Measurements from ENCODE around the gene CD83. TPM values are rescaled to one million over a fixed set of nuclear protein-coding genes. Genes with fewer than 3 reads are reported as not detected.

Gene CD83
- total RNA-seq, 1 experiment from 2014 or later: 5.3 TPM

DNA sequence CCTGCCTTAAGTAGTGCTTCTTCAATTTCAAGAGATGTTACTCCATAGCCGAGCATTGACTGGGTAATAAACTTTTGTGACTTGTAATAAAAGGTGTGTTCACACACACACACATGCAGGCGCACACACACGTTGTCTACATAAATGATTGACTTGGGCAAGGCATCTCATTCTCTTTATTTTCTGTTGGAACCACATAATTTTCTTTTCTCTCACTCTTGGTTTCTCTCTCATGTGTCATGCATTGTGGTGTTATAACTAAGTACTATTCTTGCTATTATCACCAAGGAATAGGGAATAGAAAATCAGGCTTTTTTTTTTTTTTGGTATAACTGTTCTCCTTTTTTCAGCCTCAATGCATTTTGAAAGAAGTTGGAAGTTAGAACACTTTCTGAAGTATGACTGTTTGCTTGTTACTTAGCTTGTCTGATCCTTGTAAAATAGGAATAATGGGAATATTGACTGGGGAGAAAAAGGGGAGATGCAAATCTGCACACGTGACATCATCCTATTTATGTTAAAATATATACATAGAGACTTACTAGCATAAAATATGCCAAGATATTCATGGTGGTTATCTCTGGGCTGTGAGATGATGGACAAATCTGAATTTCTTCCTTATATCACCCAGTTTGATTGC, 26.1 kb upstream of the CD83 start:
- DNase-seq (ENCODE audit: low spot score): no peak

DNA sequence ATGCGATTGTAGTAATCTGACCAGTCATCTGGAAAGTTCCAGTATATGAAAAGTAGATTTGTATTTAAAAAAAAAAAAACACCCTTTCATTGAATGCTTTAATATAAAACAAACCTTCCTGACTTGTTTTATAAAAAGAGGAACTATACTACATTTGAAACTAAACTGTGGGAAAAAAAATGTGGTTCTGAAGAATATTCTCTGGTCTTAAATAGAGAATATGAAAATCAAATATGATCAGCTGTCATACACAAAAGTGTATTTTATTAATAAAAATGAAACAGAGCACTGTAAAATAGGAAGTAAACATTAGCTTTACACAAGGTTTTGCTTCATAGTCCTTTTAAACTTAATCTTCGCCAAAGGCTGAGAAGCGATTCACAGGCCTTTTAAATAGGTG, 25.3 kb upstream of the CD83 start:
- no peak for DNase-seq (ENCODE audit: low spot score)

DNA sequence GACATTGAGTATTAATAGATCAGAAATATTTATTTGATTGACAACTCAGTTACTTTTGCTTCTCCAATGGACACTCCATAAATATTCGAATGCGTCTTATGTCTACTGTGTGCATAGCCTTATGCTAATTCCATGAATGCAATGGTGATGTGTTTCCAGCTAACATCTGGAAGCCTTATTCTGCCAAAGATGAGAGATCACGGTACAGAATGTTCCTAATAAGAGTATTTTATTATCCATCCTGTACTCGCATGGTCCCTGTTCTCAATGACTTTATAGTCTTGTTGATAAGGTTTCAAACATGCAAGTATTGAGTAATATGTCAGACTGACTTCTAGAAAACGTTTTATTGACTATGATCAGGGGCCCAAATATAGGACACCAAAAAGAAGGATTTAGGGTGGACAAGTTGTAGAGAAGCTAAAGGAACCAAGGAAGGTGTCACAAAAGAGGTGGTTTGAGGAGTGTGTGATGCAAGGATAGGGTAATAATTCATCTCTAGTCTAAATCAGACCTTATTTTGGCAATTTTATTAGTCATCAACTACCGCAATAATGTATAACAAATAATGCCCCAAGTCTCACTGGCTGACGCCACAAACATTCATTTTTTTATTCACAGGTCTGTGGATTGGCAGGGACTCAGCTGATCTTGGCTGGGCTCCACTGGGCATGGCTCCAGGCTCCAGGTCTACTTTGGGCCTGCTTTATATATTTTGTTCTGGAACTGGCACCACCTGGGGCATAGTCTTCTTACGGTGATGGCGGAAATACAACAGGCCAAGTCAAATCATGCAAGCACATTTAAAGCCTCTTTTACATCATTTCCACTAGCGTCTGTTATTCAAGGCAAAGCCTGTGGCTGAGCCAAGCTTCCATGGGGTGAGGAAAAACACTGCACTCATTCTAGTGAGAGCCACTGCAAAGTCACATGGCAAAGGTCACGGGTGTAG, 24.5 kb upstream of the CD83 start:
- DNase-seq (ENCODE audit: low spot score): no peak

DNA sequence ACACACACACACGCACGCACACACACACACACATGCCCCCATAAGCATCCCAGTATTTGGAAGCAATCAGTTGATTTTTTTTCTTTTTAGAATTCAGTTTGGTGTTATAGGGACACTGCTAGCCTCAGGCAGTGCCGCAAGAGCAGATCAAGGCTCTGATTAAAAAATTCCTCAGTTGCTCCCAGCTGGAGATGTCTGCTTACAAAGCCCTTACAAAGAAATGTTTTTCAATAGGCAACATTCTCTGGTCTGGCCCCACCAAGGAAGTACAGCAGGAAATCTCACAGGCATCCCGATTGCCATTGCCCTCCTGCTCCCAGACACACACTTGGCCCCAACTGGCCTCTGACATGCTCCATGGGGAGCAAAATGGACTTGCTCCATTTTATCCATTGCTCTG, 22.9 kb upstream of the CD83 start:
- DNase-seq (ENCODE audit: low spot score): no peak

DNA sequence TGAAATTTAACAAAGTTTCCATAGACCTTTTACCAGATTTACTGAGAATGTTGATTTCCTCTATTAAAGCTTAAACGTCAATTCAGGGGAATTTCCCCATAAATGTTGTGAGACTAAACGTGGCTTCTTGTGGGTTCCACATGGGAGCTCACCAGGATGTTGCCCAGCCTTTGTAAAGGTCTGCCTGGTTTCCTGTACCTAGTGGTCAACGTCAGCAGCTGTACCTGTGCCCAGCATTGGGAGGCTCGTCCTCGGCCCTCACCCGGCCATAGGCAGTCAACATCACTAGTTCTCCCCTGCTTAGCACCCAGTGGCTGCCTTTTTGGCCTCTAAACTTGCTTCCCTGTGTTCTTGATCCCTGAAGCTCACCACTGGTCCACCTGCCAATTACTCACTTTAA, 22.1 kb upstream of the CD83 start:
- no peak for DNase-seq (ENCODE audit: low spot score)

DNA sequence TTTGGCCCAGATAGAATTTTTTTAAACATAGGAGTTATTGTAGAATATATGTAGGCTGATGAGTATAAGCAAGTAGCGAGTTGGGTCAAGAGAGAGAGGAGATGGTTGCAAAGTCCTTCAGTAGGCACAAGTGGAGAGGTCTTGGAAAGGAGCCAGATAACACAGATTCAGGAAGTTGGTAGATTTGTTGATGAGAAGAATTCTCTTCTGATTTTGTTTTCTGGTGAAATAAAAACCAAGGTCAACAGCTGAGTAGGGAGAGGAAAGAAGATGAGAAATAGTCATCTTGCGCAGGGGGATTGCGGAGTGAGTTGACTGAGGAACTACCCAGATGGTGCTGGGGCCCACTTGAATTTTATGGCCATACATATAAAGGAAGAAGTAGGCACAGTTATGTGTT, 17.4 kb upstream of the CD83 start:
- no peak for DNase-seq (ENCODE audit: low spot score)

DNA sequence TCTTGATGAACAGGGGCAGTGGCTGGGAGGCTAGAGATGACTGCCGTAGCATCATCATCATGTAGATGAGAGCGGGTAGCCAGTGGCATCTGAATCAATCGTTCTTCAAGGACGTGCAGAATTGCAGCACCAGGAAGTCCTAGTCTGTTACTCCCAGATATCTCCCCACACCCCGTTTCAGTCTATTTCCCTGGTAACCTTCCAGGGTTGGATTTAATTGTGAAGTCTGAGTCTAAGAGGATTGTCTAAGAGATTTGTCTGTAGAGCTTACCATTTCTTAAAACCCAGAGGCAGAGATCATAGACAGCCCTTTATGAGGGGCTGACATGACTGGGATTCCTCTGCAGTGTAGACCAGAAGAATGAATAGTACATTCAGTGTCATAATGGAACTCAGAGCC, 16.6 kb upstream of the CD83 start:
- DNase-seq (ENCODE audit: low spot score): no peak

DNA sequence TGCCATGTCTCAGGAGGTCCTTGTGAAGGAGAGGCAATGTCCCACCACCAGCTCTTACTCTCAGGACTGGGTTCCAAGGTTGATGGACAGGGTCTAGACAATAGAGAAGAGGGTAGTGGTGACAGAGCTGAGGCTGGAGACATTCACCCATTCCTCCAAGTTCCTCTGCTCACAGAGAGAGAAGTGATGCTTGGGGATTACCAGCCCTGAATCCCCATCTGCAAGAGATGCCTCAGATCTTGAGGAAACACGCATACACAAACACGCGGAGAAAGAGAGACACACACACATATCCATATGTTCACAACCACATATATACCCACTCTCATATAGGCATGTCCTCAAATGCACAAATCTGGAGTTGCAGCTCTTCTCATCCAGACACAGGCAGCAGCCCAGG, 15.2 kb upstream of the CD83 start:
- no peak for DNase-seq (ENCODE audit: low spot score)

DNA sequence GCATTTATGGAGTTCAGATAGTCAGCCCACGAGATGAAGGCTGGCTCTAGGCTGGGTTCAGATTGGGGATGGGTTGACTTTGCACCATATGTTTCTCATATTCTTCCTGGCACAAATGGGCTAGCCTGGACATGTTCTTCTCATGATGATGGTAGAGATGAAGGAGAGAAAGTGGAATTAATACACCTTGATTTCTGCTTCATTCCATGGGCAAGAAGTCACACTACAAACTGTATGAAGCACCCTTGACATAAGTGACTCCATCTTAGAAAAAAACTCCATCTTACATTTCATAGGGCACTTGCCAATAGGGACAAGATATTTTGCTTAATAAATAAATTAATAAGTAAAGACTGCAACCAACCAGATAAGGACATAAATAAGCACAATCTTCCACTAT, 12.0 kb upstream of the CD83 start:
- no peak for DNase-seq (ENCODE audit: low spot score)

DNA sequence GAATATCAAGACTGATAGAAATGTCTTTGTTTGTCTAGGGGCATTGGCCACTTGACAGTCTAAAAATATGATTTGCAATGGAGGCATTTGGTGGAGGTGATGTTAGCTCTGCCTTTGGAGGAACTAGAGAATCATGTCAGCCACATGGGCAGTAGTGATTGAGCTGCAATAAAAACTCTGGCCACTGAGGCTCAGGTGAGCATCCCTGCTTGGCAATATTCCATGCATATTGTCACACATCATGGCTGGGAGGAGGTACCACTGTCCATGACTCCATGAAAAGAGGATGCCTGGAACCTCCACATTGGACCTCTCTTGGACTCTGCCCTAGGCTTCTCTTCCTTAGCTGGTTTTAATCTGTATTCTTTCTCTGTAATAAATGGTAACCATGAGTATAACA, 10.6 kb upstream of the CD83 start:
- no peak for DNase-seq (ENCODE audit: low spot score)

DNA sequence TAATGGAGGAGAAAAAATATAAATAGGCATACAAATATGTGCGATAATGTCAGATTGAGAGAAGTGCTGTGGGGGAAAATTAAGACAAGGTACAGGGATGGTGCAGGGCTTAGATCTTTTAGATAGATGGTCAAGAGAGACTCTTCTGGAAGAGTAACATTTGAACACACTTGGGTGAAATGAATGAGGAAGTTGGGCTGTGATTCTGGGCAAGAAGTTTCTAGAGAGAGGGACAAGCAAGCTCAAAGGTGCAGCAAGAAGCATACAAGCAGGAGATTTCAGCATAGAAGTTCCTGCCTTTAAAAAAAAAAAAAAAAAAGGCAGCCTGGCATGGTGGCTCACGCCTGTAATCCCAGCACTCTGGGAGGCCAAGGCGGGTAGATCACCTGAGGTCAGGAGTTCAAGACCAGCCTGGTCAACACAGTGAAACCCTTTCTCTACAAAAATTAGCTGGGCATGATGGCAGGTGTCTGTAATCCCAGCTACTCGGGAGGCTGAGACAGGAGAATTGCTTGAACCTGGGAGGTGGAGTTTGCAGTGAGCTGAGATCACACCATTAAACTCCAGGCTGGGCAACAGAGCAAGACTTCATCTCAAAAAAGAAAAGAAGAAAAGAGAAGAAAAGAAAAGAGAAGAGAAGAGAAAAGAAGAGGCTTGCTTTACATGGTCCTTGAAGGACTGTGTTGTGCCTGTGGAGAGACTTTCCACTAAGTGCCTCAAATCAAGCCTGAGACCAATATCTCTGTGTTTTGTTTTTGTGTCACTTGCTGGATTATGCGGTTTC, 9.7 kb upstream of the CD83 start:
- DNase-seq (ENCODE audit: low spot score): no peak

DNA sequence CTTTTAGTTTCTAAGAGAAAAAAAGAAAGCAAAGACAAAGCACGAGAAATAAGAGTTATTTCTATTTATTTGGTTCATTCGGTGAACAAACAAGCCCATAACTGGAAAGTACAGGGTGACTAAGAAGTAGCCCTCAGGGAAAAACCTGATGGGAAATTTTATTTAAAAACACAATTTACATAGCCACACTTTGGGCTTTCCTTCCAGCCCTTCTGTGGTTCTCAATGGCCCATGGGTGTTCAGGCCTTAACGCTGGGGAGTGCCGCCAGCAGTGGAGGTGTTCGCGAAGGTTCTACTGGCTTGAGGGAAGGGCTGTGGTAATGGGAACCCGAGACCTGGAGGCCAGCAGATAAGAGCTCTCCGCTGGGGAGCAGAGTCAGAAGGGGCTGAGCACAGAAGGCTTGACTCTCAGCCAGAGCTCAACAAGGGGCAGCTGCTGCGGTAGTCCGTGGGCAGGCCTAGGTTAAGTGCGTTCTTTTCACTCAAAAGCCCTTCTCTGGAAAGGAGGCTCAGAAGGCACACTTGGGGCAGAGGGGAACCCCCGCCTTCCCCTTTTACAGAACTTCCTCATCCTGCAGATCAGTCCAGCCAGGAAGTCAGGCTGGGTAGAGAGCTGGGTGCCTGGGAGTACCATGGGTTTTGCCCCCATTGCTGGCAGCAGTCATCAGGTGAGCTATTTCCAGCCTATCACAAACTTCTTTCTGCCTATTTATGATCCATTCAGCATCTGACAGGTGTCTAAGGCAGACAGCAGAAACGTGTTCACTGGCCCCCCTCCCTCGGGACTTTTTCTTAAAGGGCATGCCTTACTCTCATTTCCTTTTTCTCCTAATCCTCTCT, 8.8 kb upstream of the CD83 start:
- no peak for DNase-seq (ENCODE audit: low spot score)

DNA sequence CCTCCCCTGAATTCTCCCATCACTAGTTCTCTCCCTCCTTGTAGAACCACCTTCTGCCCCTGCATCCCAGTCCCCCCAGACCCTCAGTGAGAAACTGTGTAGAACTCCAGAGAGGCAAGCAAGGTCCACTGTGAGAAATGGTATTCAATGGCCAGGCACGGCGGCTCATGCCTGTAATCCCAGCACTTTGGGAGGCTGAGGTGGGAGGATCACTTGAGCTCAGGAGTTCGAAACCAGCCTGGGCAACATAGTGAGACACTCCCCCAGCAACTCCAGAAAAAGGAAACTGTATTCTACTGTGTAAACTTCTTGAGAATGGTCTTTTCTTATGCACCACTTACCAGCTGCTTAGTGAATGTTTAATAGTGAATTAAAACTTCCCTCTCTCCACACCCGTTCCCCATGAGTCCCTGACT, 8.2 kb upstream of the CD83 start:
- no peak for DNase-seq (ENCODE audit: low spot score)

DNA sequence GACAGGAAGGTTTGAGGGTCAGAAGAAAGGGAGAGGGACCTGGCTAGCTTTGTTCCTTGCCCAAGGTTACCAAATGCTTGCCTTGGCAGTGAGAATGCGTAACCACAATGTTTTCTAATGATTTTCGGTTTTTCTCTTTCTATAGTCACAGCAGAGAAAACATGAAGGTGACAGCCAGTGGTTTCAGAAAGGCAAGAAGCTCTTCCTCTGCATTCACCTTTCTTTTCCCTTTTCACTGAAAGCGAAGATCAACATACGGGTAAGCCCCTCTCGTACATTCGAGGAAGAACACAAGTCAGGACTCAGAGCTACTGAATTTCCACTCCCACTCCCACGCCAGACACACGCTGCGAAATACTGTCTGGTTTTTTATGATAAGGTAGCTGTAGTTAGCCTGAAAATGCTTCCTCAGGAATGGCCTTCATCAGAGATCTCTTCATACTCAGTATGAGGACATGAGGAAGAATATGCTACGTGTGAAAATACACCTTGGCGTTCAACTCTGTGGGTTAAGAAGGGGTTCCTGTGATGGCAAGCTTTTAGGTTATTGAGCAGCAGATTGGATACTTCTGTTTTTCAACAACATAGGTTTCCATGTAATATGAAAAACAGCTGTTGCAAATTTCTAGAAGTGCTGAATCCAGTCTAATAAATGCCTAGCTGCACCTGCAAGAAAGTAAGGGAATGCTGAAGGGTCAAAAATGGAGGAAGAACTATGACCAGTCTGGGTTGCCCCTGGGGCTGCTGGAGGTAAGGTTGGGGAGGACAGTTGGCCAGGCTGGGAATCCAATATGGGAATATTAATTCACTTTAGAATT, 7.4 kb upstream of the CD83 start:
- no peak for DNase-seq (ENCODE audit: low spot score)

DNA sequence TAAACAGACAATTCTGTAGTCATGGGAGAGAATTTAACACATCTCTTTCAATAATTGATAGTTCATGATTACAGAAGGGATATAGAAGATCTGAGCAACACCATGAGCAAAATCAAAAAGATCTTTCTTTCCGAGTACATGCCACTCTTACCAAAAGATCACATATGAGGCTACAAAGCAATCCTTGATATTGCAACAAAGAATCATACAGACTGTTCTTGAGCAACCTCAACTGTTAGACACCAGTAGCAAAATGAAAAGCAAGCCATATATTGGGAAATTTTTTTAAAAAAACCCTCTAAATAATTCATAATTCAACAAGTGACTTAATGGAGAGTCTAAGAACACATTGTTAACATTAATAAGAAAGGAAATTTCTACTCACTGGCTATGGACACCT, 3.6 kb upstream of the CD83 start:
- no peak for DNase-seq (ENCODE audit: low spot score)

DNA sequence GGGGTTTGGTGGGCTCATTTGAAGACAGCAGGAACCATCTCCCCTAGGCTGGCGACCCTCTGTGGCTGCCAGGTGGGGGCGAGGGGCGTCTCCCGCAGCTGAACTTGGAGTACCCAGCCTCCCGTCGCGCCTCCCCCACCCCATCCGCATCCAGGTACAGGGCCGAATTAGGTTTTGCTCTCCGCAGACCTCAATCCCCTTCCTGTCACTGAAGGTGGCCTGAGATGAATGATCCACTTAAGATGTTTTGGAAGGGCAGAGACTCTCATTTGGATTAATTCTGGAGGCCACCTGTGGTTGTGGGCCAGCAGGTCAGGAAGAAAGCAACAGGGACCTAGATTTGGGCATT, 493 bp downstream of the CD83 start:
- no peak for DNase-seq (ENCODE audit: low spot score)

DNA sequence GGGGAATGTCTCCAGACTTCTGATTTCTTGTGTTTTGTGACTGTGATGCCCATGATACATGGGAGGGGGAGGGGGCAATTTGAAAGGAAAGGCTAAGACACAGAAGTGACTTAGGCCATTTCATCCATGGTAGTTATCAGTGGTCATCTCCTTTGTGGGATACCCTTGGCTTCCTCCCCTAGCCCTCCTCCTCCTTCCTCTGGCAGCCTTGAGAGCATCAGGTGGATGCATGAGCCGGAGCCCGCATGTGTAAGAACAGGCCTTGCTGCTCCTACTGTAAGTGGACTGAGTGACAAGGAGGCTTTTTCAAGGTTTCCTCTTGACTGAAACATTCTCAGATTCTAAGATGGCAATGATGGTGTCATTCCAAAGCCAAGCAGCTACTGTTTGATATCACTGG, 874 bp downstream of the CD83 start:
- DNase-seq (ENCODE audit: low spot score): no peak

DNA sequence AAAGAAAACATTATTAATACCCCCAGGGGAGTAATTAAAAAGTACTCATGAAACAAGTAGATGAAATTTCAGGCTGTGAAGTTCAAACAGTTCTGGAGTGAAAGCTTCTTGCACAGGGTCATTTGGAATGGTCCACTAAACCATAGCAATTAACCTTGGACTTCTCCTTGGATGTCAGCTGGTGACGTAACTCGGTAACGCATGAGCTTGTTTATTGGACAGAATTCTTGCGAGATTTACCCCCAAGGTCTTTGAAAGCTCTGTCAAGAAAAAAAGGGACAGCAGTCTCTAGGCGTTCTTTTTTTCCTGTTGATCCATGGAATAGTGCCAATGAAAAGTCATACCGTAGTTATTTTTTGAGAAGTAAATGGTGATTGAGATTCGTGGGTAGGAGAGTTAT, 2.2 kb downstream of the CD83 start:
- DNase-seq (ENCODE audit: low spot score): no peak

DNA sequence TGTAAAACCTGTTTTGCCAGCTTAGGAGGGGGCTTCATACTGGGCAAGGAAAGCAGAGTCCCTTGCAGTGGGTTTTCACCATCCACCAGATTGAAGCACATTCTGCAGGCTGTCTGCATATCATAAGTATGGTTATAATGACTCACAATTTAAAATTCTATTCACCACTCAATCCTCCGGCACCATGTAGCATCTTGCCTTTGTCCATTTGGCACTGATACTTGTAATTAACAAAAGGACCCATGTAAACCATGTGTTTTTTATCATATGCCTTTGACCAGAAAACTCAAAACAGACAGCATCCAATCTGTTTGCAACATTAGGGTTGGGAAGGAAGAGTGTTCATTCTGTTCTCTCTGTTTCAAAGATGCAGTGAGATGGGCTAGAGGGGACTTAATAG, 3.0 kb downstream of the CD83 start:
- no peak for DNase-seq (ENCODE audit: low spot score)

DNA sequence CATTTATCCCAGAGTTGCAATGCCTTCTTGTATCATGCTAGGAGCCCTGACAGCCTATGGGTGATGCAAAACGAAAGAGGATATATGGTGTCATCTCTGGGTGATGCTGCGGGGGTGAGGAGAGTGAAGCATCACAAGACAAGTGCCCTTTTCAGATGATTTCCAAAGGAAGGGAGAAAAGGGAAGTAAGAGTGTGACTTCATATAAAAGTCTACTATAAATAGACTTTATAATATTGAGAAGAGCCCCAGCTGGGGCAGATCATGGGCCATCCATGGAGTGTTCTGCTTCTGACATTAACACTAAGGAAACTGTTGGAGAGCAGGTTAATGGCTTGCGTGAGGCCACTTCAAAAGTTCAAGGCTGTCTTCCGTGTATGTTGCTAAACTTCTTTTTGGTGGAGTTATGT, 4.4 kb downstream of the CD83 start:
- no peak for DNase-seq (ENCODE audit: low spot score)
